ENCODE results near the gene PDSS2. TPM values are rescaled to one million over a fixed set of nuclear protein-coding genes. Genes with fewer than 3 reads are reported as not detected.
"Not testable (repeated sequence)": the region's sequence is repeated elsewhere in the genome, so short reads cannot be mapped to it uniquely, and the experiment has no call there.

The PDSS2 gene
- total RNA-seq, 1 donor from 2014 or later: 14.9 TPM

DNA sequence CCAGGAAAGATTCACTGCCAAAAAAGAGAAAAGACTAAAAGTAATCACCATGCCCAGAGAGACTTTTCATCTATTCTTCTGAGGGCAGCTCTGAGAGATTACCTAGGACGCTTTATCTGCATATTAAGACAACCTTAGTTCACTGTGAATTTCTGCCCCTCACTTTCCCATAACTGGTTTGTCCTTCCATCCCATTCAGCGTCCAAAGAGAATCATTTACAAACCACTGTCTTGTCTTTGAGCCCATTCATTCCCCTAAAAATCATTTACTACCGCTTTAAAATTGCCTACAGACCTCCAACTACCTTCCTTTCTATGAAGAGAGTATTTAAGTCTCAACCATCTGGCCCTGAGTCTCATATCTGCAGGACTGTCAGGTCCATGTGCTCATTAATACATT lies 149.0 kb downstream of the PDSS2 start:
- H3K4me3 Mint-ChIP-seq: no peak overlapping the region
- no peaks in the 10 kb centered on the region for H4K20me1 ChIP-seq (ENCODE audit: low read depth)
- no peak overlapping the region for H3K4me3 ChIP-seq
- DNase-seq (ENCODE audit: low spot score): no peak
- peaks cover 3% of the 10 kb centered on the region for H3K9me3 Mint-ChIP-seq
- H3F3A ChIP-seq (ENCODE audit: low read depth): no peaks in the 10 kb centered on the region
- no peaks in the 10 kb centered on the region for H3K36me3 ChIP-seq
- H3K9me3 ChIP-seq (ENCODE audit: low read depth): no peaks in the 10 kb centered on the region
- TF ChIP-seq, protein P1, sequence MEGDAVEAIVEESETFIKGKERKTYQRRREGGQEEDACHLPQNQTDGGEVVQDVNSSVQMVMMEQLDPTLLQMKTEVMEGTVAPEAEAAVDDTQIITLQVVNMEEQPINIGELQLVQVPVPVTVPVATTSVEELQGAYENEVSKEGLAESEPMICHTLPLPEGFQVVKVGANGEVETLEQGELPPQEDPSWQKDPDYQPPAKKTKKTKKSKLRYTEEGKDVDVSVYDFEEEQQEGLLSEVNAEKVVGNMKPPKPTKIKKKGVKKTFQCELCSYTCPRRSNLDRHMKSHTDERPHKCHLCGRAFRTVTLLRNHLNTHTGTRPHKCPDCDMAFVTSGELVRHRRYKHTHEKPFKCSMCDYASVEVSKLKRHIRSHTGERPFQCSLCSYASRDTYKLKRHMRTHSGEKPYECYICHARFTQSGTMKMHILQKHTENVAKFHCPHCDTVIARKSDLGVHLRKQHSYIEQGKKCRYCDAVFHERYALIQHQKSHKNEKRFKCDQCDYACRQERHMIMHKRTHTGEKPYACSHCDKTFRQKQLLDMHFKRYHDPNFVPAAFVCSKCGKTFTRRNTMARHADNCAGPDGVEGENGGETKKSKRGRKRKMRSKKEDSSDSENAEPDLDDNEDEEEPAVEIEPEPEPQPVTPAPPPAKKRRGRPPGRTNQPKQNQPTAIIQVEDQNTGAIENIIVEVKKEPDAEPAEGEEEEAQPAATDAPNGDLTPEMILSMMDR (IDR thresholded peaks at IDR 0.05): no peak
- no peak overlapping the region for H3K27ac Mint-ChIP-seq
- H2AFZ ChIP-seq (replicated peaks): no peak overlapping the region
- no peak overlapping the region for H3K4me2 ChIP-seq
- no peak overlapping the region for H3K9ac ChIP-seq
- no peaks in the 10 kb centered on the region for H3K79me2 ChIP-seq (ENCODE audit: low read depth)
- peaks cover 6% of the 10 kb centered on the region for H3K4me1 ChIP-seq
- H3K36me3 Mint-ChIP-seq: no peaks in the 10 kb centered on the region
- peaks cover 4% of the 10 kb centered on the region for H3K27me3 Mint-ChIP-seq (ENCODE audit: insufficient read depth, low read depth)
- peaks cover 3% of the 10 kb centered on the region for H3K4me1 Mint-ChIP-seq
- H3K27ac ChIP-seq: no peak overlapping the region
- no peaks in the 10 kb centered on the region for H3K27me3 ChIP-seq

- DNase-seq (ENCODE audit: low spot score): no peak
- TF ChIP-seq, protein P1 (IDR thresholded peaks at IDR 0.05): no peak
- no peak for TF ChIP-seq EZH2 (IDR thresholded peaks at IDR 0.05)
- TF ChIP-seq EZH2phosphoT487 (IDR thresholded peaks at IDR 0.05): no peak
- H3K4me1 Mint-ChIP-seq: peaks cover 3% of the 10 kb centered on the region
- peaks cover 3% of the 10 kb centered on the region for H3K9me3 Mint-ChIP-seq
- Histone ChIP-seq H3K36me3 (no peaks in the 10 kb centered on the region), H2AFZ (replicated peaks) (no peak overlapping the region), H3F3A (ENCODE audit: low read depth) (no peaks in the 10 kb centered on the region), H3K9ac (no peak overlapping the region), H3K4me2 (no peak overlapping the region), H3K79me2 (ENCODE audit: low read depth) (no peaks in the 10 kb centered on the region), H3K4me1 (no peaks in the 10 kb centered on the region), H3K27me3 (no peaks in the 10 kb centered on the region), H3K4me3 (no peak overlapping the region), H3K27ac (no peak overlapping the region), H3K9me3 (ENCODE audit: low read depth) (no peaks in the 10 kb centered on the region), H4K20me1 (ENCODE audit: low read depth) (no peaks in the 10 kb centered on the region)
- H3K4me3 Mint-ChIP-seq: no peak overlapping the region
- H3K36me3 Mint-ChIP-seq: no peaks in the 10 kb centered on the region
- H3K27ac Mint-ChIP-seq: no peak overlapping the region
- peaks cover 4% of the 10 kb centered on the region for H3K27me3 Mint-ChIP-seq (ENCODE audit: insufficient read depth, low read depth)
Measured at GRCh38 chr6:107308677-107309076, 150.7 kb downstream of the PDSS2 start.

DNA sequence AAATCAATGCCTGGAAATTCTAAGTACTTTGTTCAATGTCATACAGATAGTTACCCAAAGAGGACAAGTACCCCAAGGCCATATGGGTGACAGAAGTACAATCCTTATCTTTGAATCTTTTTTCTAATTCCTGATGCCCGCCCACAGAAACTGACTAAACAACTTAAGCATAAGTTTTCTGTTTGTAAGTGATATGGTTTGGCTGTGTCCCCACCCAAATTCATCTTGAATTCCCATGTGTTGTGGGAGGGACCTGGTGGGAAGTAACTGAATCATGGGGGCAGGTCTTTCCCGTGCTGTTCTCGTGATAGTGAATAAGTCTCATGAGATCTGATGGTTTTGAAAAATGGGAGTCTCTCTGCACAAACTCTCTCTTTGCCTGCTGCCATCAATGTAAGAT lies 153.4 kb downstream of the PDSS2 start:
- H2AFZ ChIP-seq (replicated peaks); H3K27me3 ChIP-seq; H3K9ac ChIP-seq; H3K79me2 ChIP-seq (ENCODE audit: low read depth); H3K9me3 Mint-ChIP-seq; H3K4me3 Mint-ChIP-seq; H3K36me3 ChIP-seq; H3K27ac Mint-ChIP-seq; H3K4me1 Mint-ChIP-seq; H3K36me3 Mint-ChIP-seq; H3K27ac ChIP-seq; DNase-seq (ENCODE audit: low spot score); H3K9me3 ChIP-seq (ENCODE audit: low read depth); H3F3A ChIP-seq (ENCODE audit: low read depth); H3K4me1 ChIP-seq; H4K20me1 ChIP-seq (ENCODE audit: low read depth); H3K4me3 ChIP-seq; H3K27me3 Mint-ChIP-seq (ENCODE audit: insufficient read depth, low read depth); H3K4me2 ChIP-seq: not testable (repeated sequence)

GRCh38 chr6:107305391-107305790 lies 154.0 kb downstream of the PDSS2 start:
- Histone ChIP-seq H3F3A (ENCODE audit: low read depth) (no peaks in the 10 kb centered on the region), H2AFZ (replicated peaks) (no peak overlapping the region), H3K27ac (no peak overlapping the region), H3K4me2 (no peak overlapping the region), H3K36me3 (no peaks in the 10 kb centered on the region), H4K20me1 (ENCODE audit: low read depth) (no peaks in the 10 kb centered on the region), H3K27me3 (no peaks in the 10 kb centered on the region), H3K4me3 (no peak overlapping the region), H3K9ac (no peak overlapping the region), H3K9me3 (ENCODE audit: low read depth) (no peaks in the 10 kb centered on the region), H3K4me1 (no peaks in the 10 kb centered on the region), H3K79me2 (ENCODE audit: low read depth) (no peaks in the 10 kb centered on the region)
- no peaks in the 10 kb centered on the region for H3K36me3 Mint-ChIP-seq
- no peak overlapping the region for H3K4me3 Mint-ChIP-seq
- no peak for TF ChIP-seq EZH2phosphoT487 (IDR thresholded peaks at IDR 0.05)
- TF ChIP-seq, protein P1 (IDR thresholded peaks at IDR 0.05): no peak
- TF ChIP-seq EZH2 (IDR thresholded peaks at IDR 0.05): no peak
- DNase-seq (ENCODE audit: low spot score): no peak
- H3K27me3 Mint-ChIP-seq (ENCODE audit: insufficient read depth, low read depth): peaks cover 4% of the 10 kb centered on the region
- H3K27ac Mint-ChIP-seq: no peak overlapping the region
- peaks cover 5% of the 10 kb centered on the region for H3K4me1 Mint-ChIP-seq
- peaks cover under 1% of the 10 kb centered on the region for H3K9me3 Mint-ChIP-seq
